ENCODE results near the gene ATXN7L2.

- no peak for TF ChIP-seq POLR2A (IDR thresholded peaks at IDR 0.05)
- TF ChIP-seq CTCF (IDR thresholded peaks at IDR 0.05) = no peak
- no peak for TF ChIP-seq POLR2AphosphoS5 (IDR thresholded peaks at IDR 0.05)
Observed at GRCh38 chr1:109527846-109528695, 44.4 kb downstream of the ATXN7L2 start.
